ENCODE measurements around the gene CTXND1.

DNA sequence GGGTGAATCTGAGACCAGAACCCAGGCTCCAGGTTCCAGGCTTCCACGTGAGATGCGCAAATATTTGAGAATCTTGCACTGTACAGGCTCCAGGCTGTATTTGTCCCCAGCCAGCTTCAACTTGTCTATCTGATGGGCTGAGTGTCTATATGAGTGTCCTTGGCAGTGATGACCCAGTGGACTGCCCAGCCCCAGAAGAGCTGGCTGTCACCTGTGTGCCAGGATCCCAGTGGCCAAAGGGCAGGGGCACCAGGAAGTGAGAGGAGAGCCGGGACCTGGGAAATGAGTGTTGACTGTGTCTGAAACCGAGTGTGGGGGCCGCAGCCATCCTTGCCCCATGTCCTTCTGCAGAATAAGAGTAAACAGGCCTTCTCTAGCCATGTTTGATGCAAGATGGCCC lies 88.8 kb downstream of the CTXND1 start:
- TF ChIP-seq NFIC (IDR thresholded peaks at IDR 0.05) (no peak), YY1 (IDR thresholded peaks at IDR 0.05; ENCODE audit: low read depth) (no peak), CREB1 (IDR thresholded peaks at IDR 0.05; ENCODE audit: low read depth) (no peak), TEAD4 (IDR thresholded peaks at IDR 0.05) (no peak), EGR1 (IDR thresholded peaks at IDR 0.05) (no peak), EP300 (IDR thresholded peaks at IDR 0.05; ENCODE audit: borderline replicate concordance) (no peak), RAD21 (IDR thresholded peaks at IDR 0.05; ENCODE audit: low read depth) (no peak), TAF1 (IDR thresholded peaks at IDR 0.05; ENCODE audit: low read depth) (no peak)
- TF ChIP-seq, protein P1, sequence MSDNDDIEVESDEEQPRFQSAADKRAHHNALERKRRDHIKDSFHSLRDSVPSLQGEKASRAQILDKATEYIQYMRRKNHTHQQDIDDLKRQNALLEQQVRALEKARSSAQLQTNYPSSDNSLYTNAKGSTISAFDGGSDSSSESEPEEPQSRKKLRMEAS (IDR thresholded peaks at IDR 0.05): no peak

All from Ishikawa (cell line).